ENCODE results near the gene IFI44L. TPM values are rescaled to one million over a fixed set of nuclear protein-coding genes. Genes with fewer than 3 reads are reported as not detected.
A peak's percentile ranks its signal among the peaks of the same experiment; 100 is the strongest.

The IFI44L gene
- total RNA-seq: 21.2 and 22.1 TPM in 2 replicates
- long read RNA-seq, full-length matches to known transcripts: 71 of 117 reads
- long read RNA-seq, partial matches to known transcripts: 3 of 117 reads
- long read RNA-seq, other reads (novel, unspliced or antisense): 43 of 117 reads

GRCh38 chr1:78619803-78620579 lies at the start of gene IFI44L:
TSS of gene IFI44L (plus strand) at chr1:78620448. CDS start at chr1:78627916, 7,468 bp downstream.
- DNase-seq (ENCODE audit: extremely low spot score, unreplicated experiment): no peak
- Mint-ChIP-seq H3K4me3 (ENCODE audit: unreplicated experiment) (peak within 1 kb of the TSS; percentile 67), H3K27ac (ENCODE audit: unreplicated experiment) (peak within 1 kb of the TSS; percentile 70)

DNA sequence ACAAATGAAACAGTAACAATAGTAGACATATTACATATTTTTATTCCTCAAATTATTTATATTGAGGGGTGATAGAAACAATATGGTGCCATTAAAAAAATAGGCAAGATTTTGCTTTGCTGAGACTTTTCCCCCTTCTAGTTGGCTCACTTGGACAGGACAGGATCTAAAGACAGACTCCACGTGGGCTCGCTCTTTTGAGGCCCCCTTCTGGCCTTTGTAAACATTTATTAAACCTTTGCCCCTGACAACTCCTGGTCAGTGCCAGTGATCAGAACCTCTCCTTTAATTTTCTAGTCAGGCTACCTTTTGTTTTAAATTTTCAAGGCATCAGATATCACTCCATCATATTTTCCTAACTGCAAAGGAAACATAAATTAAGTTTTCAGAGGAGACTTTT lies 49.7 kb upstream of the IFI44L start:
- no peaks in the 10 kb centered on the region for H3K4me1 Mint-ChIP-seq (ENCODE audit: unreplicated experiment)
- H3K4me3 Mint-ChIP-seq (ENCODE audit: unreplicated experiment): no peak overlapping the region
- peaks cover 10% of the 10 kb centered on the region for H3K9me3 Mint-ChIP-seq (ENCODE audit: unreplicated experiment)
- H3K36me3 Mint-ChIP-seq (ENCODE audit: unreplicated experiment): no peaks in the 10 kb centered on the region
- H3K27me3 Mint-ChIP-seq (ENCODE audit: unreplicated experiment): no peaks in the 10 kb centered on the region
- DNase-seq (ENCODE audit: extremely low spot score, unreplicated experiment): no peak
- no peak overlapping the region for H3K27ac Mint-ChIP-seq (ENCODE audit: unreplicated experiment)
- no peak for TF ChIP-seq CTCF (IDR thresholded peaks at IDR 0.05)

More at GRCh38 chr1:78619803-78620579, at the start of gene IFI44L:
- H3K27me3 Mint-ChIP-seq (ENCODE audit: unreplicated experiment): peaks cover 2% of the 10 kb centered on the region
- peaks cover 9% of the 10 kb centered on the region for H3K36me3 Mint-ChIP-seq (ENCODE audit: unreplicated experiment)
- H3K9me3 Mint-ChIP-seq (ENCODE audit: unreplicated experiment): peaks cover 6% of the 10 kb centered on the region
- H3K4me1 Mint-ChIP-seq (ENCODE audit: unreplicated experiment): peaks cover 35% of the 10 kb centered on the region
- no peak for TF ChIP-seq CTCF (IDR thresholded peaks at IDR 0.05)

GRCh38 chr1:78577257-78578100 lies 42.8 kb upstream of the IFI44L start:
- Mint-ChIP-seq H3K27me3 (ENCODE audit: unreplicated experiment) (peaks cover 6% of the 10 kb centered on the region), H3K9me3 (ENCODE audit: unreplicated experiment) (peaks cover 10% of the 10 kb centered on the region)

DNA sequence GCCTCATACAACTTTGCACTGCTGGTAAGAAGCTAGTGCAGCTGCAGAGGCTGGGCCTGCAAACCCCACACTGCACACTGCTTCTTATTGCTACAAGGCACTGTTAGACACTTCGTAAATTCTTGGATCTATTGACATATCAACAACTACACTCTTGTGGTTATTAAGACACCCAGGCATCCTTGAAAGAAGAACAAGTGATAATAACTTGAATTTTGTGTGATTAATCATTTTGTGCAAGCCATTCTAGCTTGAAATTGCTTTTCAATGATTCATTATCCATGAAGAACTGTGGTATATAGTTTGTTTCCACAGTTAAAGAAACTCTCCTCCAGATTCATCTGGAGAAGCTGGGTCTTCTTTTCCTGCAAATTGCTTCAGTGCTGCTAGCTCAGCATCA lies 33.7 kb upstream of the IFI44L start:
- TF ChIP-seq CTCF (IDR thresholded peaks at IDR 0.05): no peak
- Mint-ChIP-seq H3K4me1 (ENCODE audit: unreplicated experiment) (no peaks in the 10 kb centered on the region), H3K27ac (ENCODE audit: unreplicated experiment) (no peak overlapping the region), H3K4me3 (ENCODE audit: unreplicated experiment) (no peak overlapping the region), H3K36me3 (ENCODE audit: unreplicated experiment) (no peaks in the 10 kb centered on the region), H3K27me3 (ENCODE audit: unreplicated experiment) (peaks cover 18% of the 10 kb centered on the region), H3K9me3 (ENCODE audit: unreplicated experiment) (no peaks in the 10 kb centered on the region)
- DNase-seq (ENCODE audit: extremely low spot score, unreplicated experiment): no peak

More at GRCh38 chr1:78577257-78578100, 42.8 kb upstream of the IFI44L start:
- no peak overlapping the region for H3K27ac Mint-ChIP-seq (ENCODE audit: unreplicated experiment)
- no peak overlapping the region for H3K4me3 Mint-ChIP-seq (ENCODE audit: unreplicated experiment)
- DNase-seq (ENCODE audit: extremely low spot score, unreplicated experiment): no peak
- no peak for TF ChIP-seq CTCF (IDR thresholded peaks at IDR 0.05)
- no peaks in the 10 kb centered on the region for H3K4me1 Mint-ChIP-seq (ENCODE audit: unreplicated experiment)
- no peaks in the 10 kb centered on the region for H3K36me3 Mint-ChIP-seq (ENCODE audit: unreplicated experiment)

DNA sequence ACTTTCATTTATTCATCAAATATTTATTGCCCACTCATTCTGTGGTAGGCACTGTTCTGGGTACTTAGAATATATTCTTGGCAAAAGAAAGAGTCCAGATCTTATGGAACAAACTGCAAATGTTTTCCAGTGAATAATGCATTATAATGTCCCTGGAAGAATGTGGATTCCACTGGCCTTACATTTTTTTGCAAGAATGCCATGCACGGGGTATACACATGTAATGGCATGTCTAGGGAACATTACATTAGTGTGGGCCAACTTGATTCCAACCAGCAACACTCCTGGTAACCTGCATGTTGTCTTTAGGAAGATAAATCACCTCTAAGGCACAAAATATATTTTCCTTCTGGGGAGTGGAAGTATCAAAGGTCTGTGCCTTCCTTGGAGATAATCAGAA lies 33.0 kb upstream of the IFI44L start:
- Mint-ChIP-seq H3K36me3 (ENCODE audit: unreplicated experiment) (no peaks in the 10 kb centered on the region), H3K4me1 (ENCODE audit: unreplicated experiment) (no peaks in the 10 kb centered on the region), H3K27ac (ENCODE audit: unreplicated experiment) (no peak overlapping the region), H3K27me3 (ENCODE audit: unreplicated experiment) (peaks cover 21% of the 10 kb centered on the region), H3K9me3 (ENCODE audit: unreplicated experiment) (no peaks in the 10 kb centered on the region), H3K4me3 (ENCODE audit: unreplicated experiment) (no peak overlapping the region)
- no peak for TF ChIP-seq CTCF (IDR thresholded peaks at IDR 0.05)
- DNase-seq (ENCODE audit: extremely low spot score, unreplicated experiment): no peak

All from osteocyte (in vitro differentiated cells).